Activated CD4-positive, alpha-beta T cell treated with anti-CD3 and anti-CD28 coated beads for 36 hours (primary cell): ENCODE measurements around the gene NAA60. TPM values are rescaled to one million over a fixed set of nuclear protein-coding genes. Genes with fewer than 3 reads are reported as not detected.
"Not testable (repeated sequence)": the region's sequence is repeated elsewhere in the genome, so short reads cannot be mapped to it uniquely, and the experiment has no call there.

ENCODE experiments used
- ATAC-seq: fragments of 200-7000 bp; cut with Tn5 transposase; one replicate; pipeline ENCODE4 v1.10.0; 2021; ENCODE audit warnings: mild to moderate bottlenecking, moderate library complexity
- CTCF ChIA-PET: fragments of 350-600 bp; sonication (Branson Sonifier 250); formaldehyde crosslinking; loops from one replicate; lab custom pipeline; 2021; ENCODE audit warnings: antibody characterized with exemption; lab: Charles Lee
- POLR2A ChIA-PET: fragments of 350-600 bp; sonication (Branson Sonifier 250); formaldehyde crosslinking; loops from one replicate; lab custom pipeline; 2021; ENCODE audit warnings: antibody characterized with exemption, inconsistent platforms; lab: Charles Lee
- DNase-seq: peaks from one replicate; pipeline ENCODE4 v3.0.0-alpha.2; 2020
- H3K27ac Mint-ChIP-seq: one replicate; pipeline ENCODE4 v1.8.0; 2021; ENCODE audit warnings: mixed read lengths
- H3K27me3 Mint-ChIP-seq: one replicate; pipeline ENCODE4 v1.8.0; 2021; ENCODE audit warnings: mixed read lengths
- H3K36me3 Mint-ChIP-seq: one replicate; pipeline ENCODE4 v1.8.0; 2021; ENCODE audit warnings: low read depth, mixed read lengths
- H3K4me1 Mint-ChIP-seq: one replicate; pipeline ENCODE4 v1.8.0; 2021; ENCODE audit warnings: mixed read lengths
- H3K4me3 Mint-ChIP-seq: one replicate; pipeline ENCODE4 v1.8.0; 2021; ENCODE audit warnings: mild to moderate bottlenecking, moderate library complexity, mixed read lengths
- H3K9me3 Mint-ChIP-seq: one replicate; pipeline ENCODE4 v1.8.0; 2021; ENCODE audit warnings: low read depth, mixed read lengths
- intact Hi-C, 2 experiments: fragments of 100-400 bp; cut with DNase I in 1 of 2; cut with micrococcal nuclease in 1 of 2; formaldehyde crosslinking; loops; one replicate each; pipeline versions ENCODE4 v1.14.2 to v1.15.1; 2022 to 2024; cut with DNase I, micrococcal nuclease
- total RNA-seq, 2 experiments: library from RNA; stranded (reverse); gene quantifications; one replicate each; pipeline ENCODE4 v1.2.3, GENCODE V29; 2021

The NAA60 gene
- total RNA-seq, 2 experiments from 2014 or later = 25.9 to 38.9 TPM

GRCh38 chr16:3497771-3498170, 54.3 kb downstream of the NAA60 start:
- DNase-seq (no peak), ATAC-seq (no peak)
- ChIA-PET CTCF (interaction anchor here (0.6 to 1.0 kb wide), 2 partner anchors 9 to 53 kb away, joined by 3 read pairs; no protein-coding TSS in a partner anchor), POLR2A (no interaction called here)
- Mint-ChIP-seq H3K9me3 (no peaks in the 10 kb centered on the region), H3K36me3 (peaks cover 1% of the 10 kb centered on the region), H3K4me3 (no peak overlapping the region), H3K4me1 (peaks cover 27% of the 10 kb centered on the region), H3K27ac (no peak overlapping the region), H3K27me3 (no peaks in the 10 kb centered on the region)
- intact Hi-C loops = no loop called here

GRCh38 chr16:3498988-3499387, 55.5 kb downstream of the NAA60 start:
- Mint-ChIP-seq H3K27ac (no peak overlapping the region), H3K9me3 (no peaks in the 10 kb centered on the region), H3K4me3 (no peak overlapping the region), H3K36me3 (peaks cover 1% of the 10 kb centered on the region), H3K27me3 (no peaks in the 10 kb centered on the region), H3K4me1 (peaks cover 38% of the 10 kb centered on the region)
- DNase-seq (no peak), ATAC-seq (no peak)
- CTCF ChIA-PET = interaction anchor here (0.6 kb wide), 1 partner anchor 19 kb away, joined by 3 read pairs; no protein-coding TSS in a partner anchor
- intact Hi-C loops = no loop called here
- POLR2A ChIA-PET = no interaction called here

DNA sequence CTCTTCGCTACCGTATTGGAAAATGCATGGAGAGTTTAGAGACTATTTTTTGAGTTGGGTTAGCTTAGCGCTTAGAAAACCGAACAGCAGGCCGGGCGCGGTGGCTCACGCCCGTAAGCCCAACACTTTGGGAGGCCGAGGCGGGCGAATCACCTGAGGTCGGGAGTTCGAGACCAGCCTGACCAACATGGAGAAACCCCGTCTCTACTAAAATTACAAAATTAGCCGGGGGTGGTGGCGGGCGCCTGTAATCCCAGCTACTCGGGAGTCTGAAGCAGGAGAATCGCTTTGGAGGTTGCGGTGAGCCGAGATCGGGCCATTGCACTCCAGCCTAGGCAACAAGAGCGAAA, 57.9 kb downstream of the NAA60 start:
- Mint-ChIP-seq H3K27ac (peak overlapping the region; percentile 88), H3K4me3 (peak overlapping the region; percentile 95), H3K36me3 (peaks cover 19% of the 10 kb centered on the region), H3K4me1 (peaks cover 55% of the 10 kb centered on the region)
- DNase-seq, H3K9me3 Mint-ChIP-seq, H3K27me3 Mint-ChIP-seq, POLR2A ChIA-PET, ATAC-seq: not testable (repeated sequence)
- CTCF ChIA-PET = interaction anchor here (1.0 to 1.5 kb wide), 2 partner anchors 9 to 253 kb away, joined by 3 read pairs; no protein-coding TSS in a partner anchor
- intact Hi-C loops = loop anchor here (1.0 to 5.0 kb wide), 13 partner anchors 43 to 434 kb away; partner anchors contain the start of genes ZNF263 (in 2 of the 2), IL32 (in 1 of the 2), NAA60 (in 1 of the 2) and NLRC3 (in 1 of the 2)

GRCh38 chr16:3501783-3502400, 58.4 kb downstream of the NAA60 start:
- H3K27me3 Mint-ChIP-seq = no peaks in the 10 kb centered on the region
- H3K36me3 Mint-ChIP-seq = peaks cover 19% of the 10 kb centered on the region
- ATAC-seq (no peak), DNase-seq (no peak)
- H3K4me1 Mint-ChIP-seq = peaks cover 55% of the 10 kb centered on the region
- peak overlapping the region; percentile 88 for H3K27ac Mint-ChIP-seq
- peak overlapping the region; percentile 95 for H3K4me3 Mint-ChIP-seq
- ChIA-PET POLR2A (no interaction called here), CTCF (interaction anchor here (1.0 to 1.5 kb wide), 2 partner anchors 9 to 253 kb away, joined by 3 read pairs; no protein-coding TSS in a partner anchor)
- no peaks in the 10 kb centered on the region for H3K9me3 Mint-ChIP-seq
- intact Hi-C loops = loop anchor here (1.0 to 5.0 kb wide), 13 partner anchors 43 to 435 kb away; partner anchors contain the start of genes ZNF263 (in 2 of the 2), IL32 (in 1 of the 2), NAA60 (in 1 of the 2) and NLRC3 (in 1 of the 2)

DNA sequence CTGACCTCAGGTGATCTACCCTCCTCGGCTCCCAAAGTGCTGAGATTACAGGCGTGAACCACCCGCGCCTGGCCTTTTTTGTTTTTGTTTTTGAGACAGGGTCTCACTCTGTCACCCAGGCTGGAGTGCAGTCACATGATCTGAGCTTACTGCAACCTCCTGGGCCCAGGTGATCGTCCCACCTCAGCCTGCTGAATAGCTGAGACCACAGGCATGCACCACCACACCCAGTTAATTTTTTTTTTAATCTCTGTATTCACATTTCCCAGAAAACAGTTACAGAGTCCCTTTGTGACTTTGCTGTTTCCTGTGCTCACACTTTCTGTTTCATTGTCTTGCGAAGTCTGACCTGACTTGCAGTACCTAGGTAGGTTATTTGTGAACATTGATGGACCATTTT, 60.0 kb downstream of the NAA60 start:
- POLR2A ChIA-PET = interaction anchor here (0.6 kb wide), 1 partner anchor 172 kb away, joined by 4 read pairs; no protein-coding TSS in a partner anchor
- H3K36me3 Mint-ChIP-seq = peaks cover 30% of the 10 kb centered on the region
- H3K9me3 Mint-ChIP-seq = no peaks in the 10 kb centered on the region
- DNase-seq = peak; percentile 77
- CTCF ChIA-PET = interaction anchor here (0.7 kb wide), 1 partner anchor 39 kb away, joined by 3 read pairs; no protein-coding TSS in a partner anchor
- H3K27me3 Mint-ChIP-seq = no peaks in the 10 kb centered on the region
- peak overlapping the region; percentile 91 for H3K27ac Mint-ChIP-seq
- peaks cover 62% of the 10 kb centered on the region for H3K4me1 Mint-ChIP-seq
- H3K4me3 Mint-ChIP-seq = peak overlapping the region; percentile 65
- peak; percentile 60 for ATAC-seq
- intact Hi-C loops = loop anchor here (5.0 kb wide), 5 partner anchors 61 to 436 kb away; partner anchors contain the start of genes IL32 (in 1 of the 2), NAA60 (in 1 of the 2), NLRC3 (in 1 of the 2) and ZNF597 (in 1 of the 2)

- ChIA-PET POLR2A (no interaction called here), CTCF (interaction anchor here (0.7 kb wide), 1 partner anchor 335 kb away, joined by 4 read pairs; no protein-coding TSS in a partner anchor)
- Mint-ChIP-seq H3K27ac (peak overlapping the region; percentile 91), H3K36me3 (peaks cover 65% of the 10 kb centered on the region), H3K4me1 (peaks cover 54% of the 10 kb centered on the region), H3K9me3 (no peaks in the 10 kb centered on the region), H3K27me3 (no peaks in the 10 kb centered on the region), H3K4me3 (peak overlapping the region; percentile 45)
- DNase-seq (peak; percentile 50), ATAC-seq (no peak)
- intact Hi-C loops = loop anchor here (2.0 kb wide), 2 partner anchors 70 to 326 kb away; no protein-coding TSS in a partner anchor
Measured at GRCh38 chr16:3508736-3509135, 65.3 kb downstream of the NAA60 start.

- no peaks in the 10 kb centered on the region for H3K27me3 Mint-ChIP-seq
- POLR2A ChIA-PET = interaction anchor here (0.7 to 1.0 kb wide), 2 partner anchors 9 to 11 kb away, joined by 3 to 5 read pairs; partner anchors contain the start of gene CLUAP1
- peak; percentile 92 for DNase-seq
- H3K27ac Mint-ChIP-seq = peak overlapping the region; percentile 91
- CTCF ChIA-PET = interaction anchor here (0.7 to 1.3 kb wide), 2 partner anchors 95 to 110 kb away, joined by 3 to 4 read pairs; no protein-coding TSS in a partner anchor
- no peaks in the 10 kb centered on the region for H3K9me3 Mint-ChIP-seq
- H3K4me3 Mint-ChIP-seq = peak overlapping the region; percentile 8
- H3K4me1 Mint-ChIP-seq = peaks cover 54% of the 10 kb centered on the region
- peak; percentile 86 for ATAC-seq
- intact Hi-C loops = loop anchor here (2.0 kb wide), 2 partner anchors 69 to 327 kb away; no protein-coding TSS in a partner anchor
- peaks cover 70% of the 10 kb centered on the region for H3K36me3 Mint-ChIP-seq
Measured at GRCh38 chr16:3509470-3509928, 66.0 kb downstream of the NAA60 start.

- H3K4me1 Mint-ChIP-seq = peaks cover 52% of the 10 kb centered on the region
- no peak overlapping the region for H3K4me3 Mint-ChIP-seq
- H3K27ac Mint-ChIP-seq = peak overlapping the region; percentile 91
- no peaks in the 10 kb centered on the region for H3K9me3 Mint-ChIP-seq
- H3K27me3 Mint-ChIP-seq = no peaks in the 10 kb centered on the region
- POLR2A ChIA-PET = no interaction called here
- ATAC-seq (no peak), DNase-seq (no peak)
- CTCF ChIA-PET = interaction anchor here (1.1 to 1.3 kb wide), 2 partner anchors 9 to 110 kb away, joined by 3 read pairs; partner anchors contain the start of gene CLUAP1
- H3K36me3 Mint-ChIP-seq = peaks cover 69% of the 10 kb centered on the region
- intact Hi-C loops = no loop called here
Measured at GRCh38 chr16:3510416-3510815, 66.9 kb downstream of the NAA60 start.

- DNase-seq (no peak), ATAC-seq (no peak)
- H3K27me3 Mint-ChIP-seq = no peaks in the 10 kb centered on the region
- H3K9me3 Mint-ChIP-seq = no peaks in the 10 kb centered on the region
- intact Hi-C loops = no loop called here
- H3K4me1 Mint-ChIP-seq = peaks cover 46% of the 10 kb centered on the region
- peak overlapping the region; percentile 91 for H3K27ac Mint-ChIP-seq
- ChIA-PET CTCF (interaction anchor here (0.6 kb wide), 1 partner anchor 11 kb away, joined by 3 read pairs; no protein-coding TSS in a partner anchor), POLR2A (interaction anchor here (0.6 kb wide), 1 partner anchor 425 kb away, joined by 3 read pairs; no protein-coding TSS in a partner anchor)
- no peak overlapping the region for H3K4me3 Mint-ChIP-seq
- peaks cover 66% of the 10 kb centered on the region for H3K36me3 Mint-ChIP-seq
Measured at GRCh38 chr16:3511286-3512180, 68.1 kb downstream of the NAA60 start.

DNA sequence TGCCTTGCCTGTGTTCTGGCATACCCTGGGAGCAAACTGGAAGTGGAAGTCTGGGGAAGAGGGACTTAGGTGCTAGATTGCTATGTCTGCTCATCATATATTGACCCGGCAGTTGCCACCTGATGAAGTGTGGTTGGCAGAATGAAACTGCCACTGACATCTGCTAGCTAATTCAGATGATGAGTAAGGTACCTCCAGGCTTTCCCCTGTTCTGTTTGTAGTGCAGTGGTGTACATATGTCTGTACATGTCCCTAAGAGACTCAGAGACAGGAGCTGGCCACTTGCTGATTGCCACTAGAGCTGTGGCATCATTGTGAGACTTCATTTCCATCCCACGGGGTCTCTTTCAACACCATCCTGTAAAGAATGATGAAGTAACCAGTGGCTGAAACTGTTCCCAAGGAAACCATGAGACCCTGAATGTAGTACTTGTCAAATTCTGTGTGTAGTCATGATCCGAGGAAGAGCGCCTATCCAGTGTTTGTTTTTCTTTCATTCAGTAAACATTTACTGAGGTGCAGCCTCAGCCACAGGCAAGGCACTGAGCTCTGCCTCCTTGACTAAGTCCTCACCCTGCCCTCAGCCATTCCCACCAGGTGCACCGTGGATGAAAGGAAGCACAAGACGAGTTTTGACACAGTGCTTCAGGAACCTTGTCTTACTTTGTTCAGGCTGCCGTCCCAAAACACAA, 70.6 kb downstream of the NAA60 start:
- Mint-ChIP-seq H3K4me3 (no peak overlapping the region), H3K27ac (peak overlapping the region; percentile 83), H3K27me3 (no peaks in the 10 kb centered on the region), H3K36me3 (peaks cover 58% of the 10 kb centered on the region), H3K9me3 (no peaks in the 10 kb centered on the region), H3K4me1 (peaks cover 34% of the 10 kb centered on the region)
- intact Hi-C loops = no loop called here
- CTCF ChIA-PET = interaction anchor here (0.6 kb wide), 1 partner anchor 308 kb away, joined by 3 read pairs; no protein-coding TSS in a partner anchor
- ATAC-seq = peak; percentile 80
- peak; percentile 50 for DNase-seq
- POLR2A ChIA-PET = interaction anchor here (0.6 kb wide), 2 partner anchors 10 to 55 kb away, joined by 4 read pairs; no protein-coding TSS in a partner anchor
